ENCODE measurements around the gene L1TD1.
"Not testable (repeated sequence)": the region's sequence is repeated elsewhere in the genome, so short reads cannot be mapped to it uniquely, and the experiment has no call there.

L1TD1 gene

GRCh38 chr1:62194651-62195544 lies at the start of gene L1TD1:
TSS of gene L1TD1 (plus strand) at chr1:62194849. CDS start at chr1:62206629, 11,780 bp downstream.
- no peak for DNase-seq

GRCh38 chr1:62159940-62160348 lies 34.7 kb upstream of the L1TD1 start:
- DNase-seq: no peak

GRCh38 chr1:62161711-62162110 lies 32.9 kb upstream of the L1TD1 start:
- DNase-seq: no peak

- DNase-seq: not testable (repeated sequence)
Observed at GRCh38 chr1:62170380-62170779, 24.3 kb upstream of the L1TD1 start.

- DNase-seq: peak; percentile 82
Observed at GRCh38 chr1:62175568-62176179, 19.0 kb upstream of the L1TD1 start.

- no peak for DNase-seq
Observed at GRCh38 chr1:62176597-62177312, 17.9 kb upstream of the L1TD1 start.

GRCh38 chr1:62177621-62178020 lies 17.0 kb upstream of the L1TD1 start:
- no peak for DNase-seq

GRCh38 chr1:62178372-62178771 lies 16.3 kb upstream of the L1TD1 start:
- DNase-seq: peak; percentile 86

GRCh38 chr1:62180054-62180453 lies 14.6 kb upstream of the L1TD1 start:
- DNase-seq: peak; percentile 30

- DNase-seq: peak; percentile 17
Observed at GRCh38 chr1:62180639-62181038, 14.0 kb upstream of the L1TD1 start.

- no peak for DNase-seq
Observed at GRCh38 chr1:62181532-62181931, 13.1 kb upstream of the L1TD1 start.

- DNase-seq: peak; percentile 61
Observed at GRCh38 chr1:62182157-62182556, 12.5 kb upstream of the L1TD1 start.

- DNase-seq: peak; percentile 88
Observed at GRCh38 chr1:62183164-62184020, 11.3 kb upstream of the L1TD1 start.

GRCh38 chr1:62184336-62184735 lies 10.3 kb upstream of the L1TD1 start:
- DNase-seq: no peak

- not testable (repeated sequence) for DNase-seq
Observed at GRCh38 chr1:62185233-62185632, 9.4 kb upstream of the L1TD1 start.

GRCh38 chr1:62185677-62186076 lies 9.0 kb upstream of the L1TD1 start:
- no peak for DNase-seq

GRCh38 chr1:62187548-62187947 lies 7.1 kb upstream of the L1TD1 start:
- no peak for DNase-seq

GRCh38 chr1:62188111-62188510 lies 6.5 kb upstream of the L1TD1 start:
- no peak for DNase-seq

GRCh38 chr1:62196086-62196690 lies 1.5 kb downstream of the L1TD1 start:
- DNase-seq: no peak

GRCh38 chr1:62198069-62198780 lies 3.6 kb downstream of the L1TD1 start:
- DNase-seq: no peak

GRCh38 chr1:62198781-62199125 lies 4.1 kb downstream of the L1TD1 start:
- DNase-seq: no peak

GRCh38 chr1:62207187-62207586 lies 12.5 kb downstream of the L1TD1 start:
- no peak for DNase-seq
